Upper lobe of right lung (tissue), 1 donor: ENCODE measurements around the gene INSYN1. TPM values are rescaled to one million over a fixed set of nuclear protein-coding genes. Genes with fewer than 3 reads are reported as not detected.

ENCODE experiments used
- ATAC-seq: fragments of 200-7000 bp; cut with Tn5 transposase; one replicate; pipeline ENCODE4 v1.9.1; 2020; ENCODE audit warnings: mild to moderate bottlenecking, moderate library complexity
- DNase-seq: peaks from one replicate; pipeline ENCODE4 v3.0.0-alpha.2; 2020
- H3K27ac ChIP-seq: fragments of 200-600 bp; one replicate; pipeline ENCODE4 v1.8.0; 2022
- H3K27me3 ChIP-seq: fragments of 200-600 bp; one replicate; pipeline ENCODE4 v1.8.0; 2022; ENCODE audit warnings: mild to moderate bottlenecking
- H3K36me3 ChIP-seq: fragments of 200-600 bp; one replicate; pipeline ENCODE4 v1.8.0; 2022
- H3K4me1 ChIP-seq: fragments of 200-600 bp; one replicate; pipeline ENCODE4 v1.8.0; 2022
- H3K4me3 ChIP-seq: fragments of 200-600 bp; one replicate; pipeline ENCODE4 v1.8.0; 2022; ENCODE audit warnings: mild to moderate bottlenecking
- H3K9me3 ChIP-seq: fragments of 200-600 bp; one replicate; pipeline ENCODE4 v1.8.0; 2022
- CTCF ChIP-seq: fragments of 200-600 bp; IDR thresholded peaks from one replicate; pipeline ENCODE4 v1.8.0; 2022; ENCODE audit warnings: antibody characterized with exemption
- intact Hi-C: fragments of 100-400 bp; cut with DNase I; formaldehyde crosslinking; loops from one replicate; pipeline ENCODE4 v1.11.0; 2022
- total RNA-seq: library from RNA; stranded (reverse); fragmentation: NEBNext Ultra II Directional; extraction: Animal tissue kit (Norgen Biotek cat#: 25700); gene quantifications from one replicate; pipeline ENCODE4 v1.2.1, GENCODE V29; 2021
- donor health status: DM: no; HTN: yes; CAD: no; lungs with severe emphysema.

The INSYN1 gene
- total RNA-seq, 1 donor from 2014 or later = 6.2 TPM

- Histone ChIP-seq H3K27me3 (no peaks in the 10 kb centered on the region), H3K9me3 (no peaks in the 10 kb centered on the region), H3K4me1 (peaks cover 41% of the 10 kb centered on the region), H3K27ac (no peak overlapping the region), H3K36me3 (no peaks in the 10 kb centered on the region), H3K4me3 (no peak overlapping the region)
- no peak for TF ChIP-seq CTCF
- no peak for DNase-seq
- ATAC-seq = no peak
- intact Hi-C loops = loop anchor here (10.0 kb wide), 1 partner anchor 60 kb away; the partner anchor contains the start of gene NPTN
Observed at GRCh38 chr15:73694419-73694818, 58.7 kb downstream of the INSYN1 start.

- intact Hi-C loops = loop anchor here (10.0 kb wide), 1 partner anchor 57 kb away; the partner anchor contains the start of gene NPTN
- peak; percentile 51 for ATAC-seq
- TF ChIP-seq CTCF = no peak
- peak; percentile 53 for DNase-seq
- H3K36me3 ChIP-seq = no peaks in the 10 kb centered on the region
- H3K27me3 ChIP-seq = no peaks in the 10 kb centered on the region
- H3K4me1 ChIP-seq = peaks cover 49% of the 10 kb centered on the region
- H3K4me3 ChIP-seq = no peak overlapping the region
- H3K9me3 ChIP-seq = no peaks in the 10 kb centered on the region
- no peak overlapping the region for H3K27ac ChIP-seq
Observed at GRCh38 chr15:73691396-73691795, 61.8 kb downstream of the INSYN1 start.

GRCh38 chr15:73688455-73688854, 64.7 kb downstream of the INSYN1 start:
- no peaks in the 10 kb centered on the region for H3K36me3 ChIP-seq
- H3K27ac ChIP-seq = no peak overlapping the region
- H3K27me3 ChIP-seq = no peaks in the 10 kb centered on the region
- intact Hi-C loops = no loop called here
- H3K4me1 ChIP-seq = peaks cover 47% of the 10 kb centered on the region
- ATAC-seq = no peak
- TF ChIP-seq CTCF = no peak
- H3K4me3 ChIP-seq = no peak overlapping the region
- H3K9me3 ChIP-seq = no peaks in the 10 kb centered on the region
- no peak for DNase-seq

GRCh38 chr15:73687351-73687750, 65.8 kb downstream of the INSYN1 start:
- H3K4me1 ChIP-seq = peaks cover 47% of the 10 kb centered on the region
- no peak for DNase-seq
- intact Hi-C loops = no loop called here
- H3K9me3 ChIP-seq = no peaks in the 10 kb centered on the region
- H3K27me3 ChIP-seq = no peaks in the 10 kb centered on the region
- H3K36me3 ChIP-seq = no peaks in the 10 kb centered on the region
- H3K27ac ChIP-seq = no peak overlapping the region
- H3K4me3 ChIP-seq = no peak overlapping the region
- no peak for TF ChIP-seq CTCF
- no peak for ATAC-seq

GRCh38 chr15:73686781-73687256, 66.3 kb downstream of the INSYN1 start:
- H3K4me3 ChIP-seq = no peak overlapping the region
- no peaks in the 10 kb centered on the region for H3K9me3 ChIP-seq
- DNase-seq = no peak
- no peak overlapping the region for H3K27ac ChIP-seq
- H3K36me3 ChIP-seq = no peaks in the 10 kb centered on the region
- TF ChIP-seq CTCF = no peak
- peak; percentile 18 for ATAC-seq
- H3K27me3 ChIP-seq = no peaks in the 10 kb centered on the region
- intact Hi-C loops = no loop called here
- H3K4me1 ChIP-seq = peaks cover 47% of the 10 kb centered on the region

DNA sequence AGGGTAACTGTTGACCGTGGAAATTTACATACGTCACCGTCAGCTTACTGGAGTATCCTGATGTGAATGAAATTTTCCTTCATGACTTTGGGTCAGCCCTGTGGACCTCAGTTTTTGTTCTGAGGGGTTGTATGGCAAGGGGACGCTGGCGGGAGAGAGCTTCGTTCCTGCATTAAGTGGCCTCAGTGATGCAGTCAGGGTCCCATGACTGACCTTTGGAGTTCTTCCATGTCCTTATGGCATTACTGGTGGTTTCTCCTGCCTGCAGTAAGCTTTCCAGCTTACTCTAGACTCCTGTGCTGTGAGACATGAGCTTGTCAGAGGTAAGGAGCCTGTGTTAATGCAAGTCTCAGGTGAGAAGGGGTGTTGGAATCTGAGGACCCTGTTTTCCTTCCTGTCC, 67.2 kb downstream of the INSYN1 start:
- Histone ChIP-seq H3K27ac (peak overlapping the region; percentile 3), H3K9me3 (no peaks in the 10 kb centered on the region), H3K4me1 (peaks cover 45% of the 10 kb centered on the region), H3K27me3 (no peaks in the 10 kb centered on the region), H3K4me3 (peak overlapping the region; percentile 87), H3K36me3 (no peaks in the 10 kb centered on the region)
- ATAC-seq = no peak
- intact Hi-C loops = no loop called here
- TF ChIP-seq CTCF = no peak
- no peak for DNase-seq
